H9 (cell line): ENCODE data around the gene ATAT1. TPM values are rescaled to one million over a fixed set of nuclear protein-coding genes. Genes with fewer than 3 reads are reported as not detected.

Source experiments
- DNase-seq: peaks from one replicate; pipeline ENCODE4 v3.0.0-alpha.2; 2017
- H2AFZ ChIP-seq: one replicate; pipeline ENCODE4 v1.6.1; 2013; ENCODE audit warnings: mild to moderate bottlenecking, low read length, control low read depth, moderate library complexity
- H2AK5ac ChIP-seq: 2 replicates; pipeline ENCODE4 v1.6.1; 2013; ENCODE audit warnings: low read length, control low read depth, mixed read lengths; ENCODE audit not compliant: insufficient read length
- H2BK120ac ChIP-seq: one replicate; pipeline ENCODE4 v1.6.1; 2013; ENCODE audit warnings: low read depth, mild to moderate bottlenecking, low read length, control low read depth, inconsistent platforms; ENCODE audit not compliant: poor library complexity, severe bottlenecking
- H2BK12ac ChIP-seq: 2 replicates; pipeline ENCODE4 v1.6.1; 2013; ENCODE audit warnings: low read length, control low read depth, mixed read lengths, low read depth; ENCODE audit not compliant: insufficient read length
- H2BK15ac ChIP-seq: 2 replicates; pipeline ENCODE4 v1.6.1; 2013; ENCODE audit warnings: low read depth, low read length, control low read depth
- H2BK20ac ChIP-seq: one replicate; pipeline ENCODE4 v1.6.1; 2013; ENCODE audit warnings: low read depth, mild to moderate bottlenecking, low read length, control low read depth, inconsistent platforms; ENCODE audit not compliant: poor library complexity, severe bottlenecking
- H2BK5ac ChIP-seq: 2 replicates; pipeline ENCODE4 v1.6.1; 2013; ENCODE audit warnings: low read length, control low read depth, mixed read lengths; ENCODE audit not compliant: insufficient read length
- H3K14ac ChIP-seq: 2 replicates; pipeline ENCODE4 v1.6.1; 2013; ENCODE audit warnings: low read length, control low read depth; ENCODE audit not compliant: insufficient read depth
- H3K18ac ChIP-seq: 2 replicates; pipeline ENCODE4 v1.6.1; 2013; ENCODE audit warnings: low read depth, mild to moderate bottlenecking, mixed read lengths, low read length, control low read depth; ENCODE audit not compliant: insufficient read length
- H3K23ac ChIP-seq: 2 replicates; pipeline ENCODE4 v1.6.1; 2013; ENCODE audit warnings: low read length, control low read depth, mixed read lengths, low read depth; ENCODE audit not compliant: insufficient read length
- H3K23me2 ChIP-seq: 2 replicates; pipeline ENCODE4 v1.6.1; 2013; ENCODE audit warnings: low read depth, mild to moderate bottlenecking, mixed read lengths, low read length, control low read depth; ENCODE audit not compliant: insufficient read length, poor library complexity, severe bottlenecking
- H3K27ac ChIP-seq: 2 replicates; pipeline ENCODE4 v1.5.1; 2013; ENCODE audit warnings: low read length, control low read depth, mixed read lengths, low read depth; ENCODE audit not compliant: insufficient read length
- H3K27me3 ChIP-seq: 2 replicates; pipeline ENCODE4 v1.6.1; 2013; ENCODE audit warnings: low read length, control low read depth, inconsistent platforms; ENCODE audit not compliant: insufficient read depth
- H3K4ac ChIP-seq: 2 replicates; pipeline ENCODE4 v1.6.1; 2013; ENCODE audit warnings: low read depth, mild to moderate bottlenecking, control low read depth, inconsistent platforms, low read length, moderate library complexity
- H3K4me1 ChIP-seq: 2 replicates; pipeline ENCODE4 v1.6.1; 2013; ENCODE audit warnings: low read length, control low read depth, inconsistent platforms; ENCODE audit not compliant: insufficient read depth
- H3K4me2 ChIP-seq: 2 replicates; pipeline ENCODE4 v1.6.1; 2013; ENCODE audit warnings: low read length, control low read depth, mixed read lengths; ENCODE audit not compliant: insufficient read length, insufficient read depth
- H3K56ac ChIP-seq: 2 replicates; pipeline ENCODE4 v1.6.1; 2013; ENCODE audit warnings: low read depth, mild to moderate bottlenecking, mixed read lengths, low read length, control low read depth; ENCODE audit not compliant: insufficient read length
- H3K79me1 ChIP-seq: 2 replicates; pipeline ENCODE4 v1.6.1; 2013; ENCODE audit warnings: low read depth, mild to moderate bottlenecking, moderate library complexity, low read length, control low read depth, inconsistent platforms; ENCODE audit not compliant: insufficient read depth, poor library complexity, severe bottlenecking
- H3K79me2 ChIP-seq: 2 replicates; pipeline ENCODE4 v1.6.1; 2013; ENCODE audit warnings: low read length, control low read depth, inconsistent platforms; ENCODE audit not compliant: insufficient read depth
- H3K9ac ChIP-seq: 2 replicates; pipeline ENCODE4 v1.6.1; 2013; ENCODE audit warnings: low read length, control low read depth, mixed read lengths; ENCODE audit not compliant: insufficient read length; ENCODE audit errors: extremely low read depth
- H3K9me3 ChIP-seq: one replicate; pipeline ENCODE4 v1.6.1; 2013; ENCODE audit warnings: low read depth, low read length, inconsistent platforms; ENCODE audit not compliant: control insufficient read depth
- H3T11ph ChIP-seq: one replicate; pipeline ENCODE4 v1.6.1; 2013; ENCODE audit warnings: mild to moderate bottlenecking, low read length, control low read depth, inconsistent platforms
- H4K20me1 ChIP-seq: one replicate; pipeline ENCODE4 v1.6.1; 2013; ENCODE audit not compliant: control insufficient read depth, insufficient read length, insufficient read depth
- H4K5ac ChIP-seq: 2 replicates; pipeline ENCODE4 v1.6.1; 2013; ENCODE audit warnings: low read depth, mild to moderate bottlenecking, mixed read lengths, low read length, control low read depth; ENCODE audit not compliant: insufficient read length
- H4K8ac ChIP-seq: replicated peaks from 2 replicates; pipeline ENCODE4 v1.6.1; 2013; ENCODE audit warnings: low read length, control low read depth, mixed read lengths, low read depth; ENCODE audit not compliant: insufficient read length
- H4K91ac ChIP-seq: 2 replicates; pipeline ENCODE4 v1.6.1; 2013; ENCODE audit warnings: low read depth, mild to moderate bottlenecking, moderate library complexity, mixed read lengths, low read length, control low read depth; ENCODE audit not compliant: insufficient read length
- H3K27ac Mint-ChIP-seq, 3 experiments: 2 replicates in 2 of 3; 3 replicates in 1 of 3; pipeline ENCODE4 v1.8.0; 2020 to 2021; ENCODE audit warnings: mixed read lengths in 3 of 3, mild to moderate bottlenecking in 1 of 3, moderate library complexity in 1 of 3
- H3K27me3 Mint-ChIP-seq: 2 replicates; pipeline ENCODE4 v1.8.0; 2021; ENCODE audit warnings: low read depth, mild to moderate bottlenecking, moderate library complexity, mixed read lengths
- H3K36me3 Mint-ChIP-seq, 3 experiments: 2 replicates in 2 of 3; 3 replicates in 1 of 3; pipeline ENCODE4 v1.8.0; 2020 to 2021; ENCODE audit warnings: low read depth in 3 of 3, mixed read lengths in 3 of 3; ENCODE audit not compliant: insufficient read depth in 1 of 3
- H3K4me1 Mint-ChIP-seq, 2 experiments: 2 replicates each; pipeline ENCODE4 v1.8.0; 2020; ENCODE audit warnings: mixed read lengths in 2 of 2
- H3K4me3 Mint-ChIP-seq, 2 experiments: 2 replicates in 1 of 2; 3 replicates in 1 of 2; pipeline ENCODE4 v1.8.0; 2020 to 2021; ENCODE audit warnings: mild to moderate bottlenecking in 2 of 2, mixed read lengths in 2 of 2, moderate library complexity in 1 of 2
- H3K9me3 Mint-ChIP-seq, 2 experiments: 2 replicates in 1 of 2; 3 replicates in 1 of 2; pipeline ENCODE4 v1.8.0; 2020; ENCODE audit warnings: mild to moderate bottlenecking in 2 of 2, mixed read lengths in 2 of 2, moderate library complexity in 1 of 2
- WGBS: extraction: QIAGEN DNeasy Blood & Tissue Kit; methylation state at CpG from one replicate; pipeline ENCODE4 v1.1.7; 2013; ENCODE audit warnings: missing lambda C conversion rate, low lambda C conversion rate, mixed read lengths; ENCODE audit not compliant: insufficient read length; ENCODE audit errors: extremely low coverage; 5-methylcytosine and 5-hydroxymethylcytosine counted together
- total RNA-seq: library from RNA; stranded (reverse); gene quantifications from 2 replicates; pipeline ENCODE4 v1.2.1, GENCODE V29; 2021
- TF ChIP-seq, protein P1 (sequence below): fragments of 200-600 bp; sonication (generic); conservative IDR thresholded peaks from 3 replicates; pipeline ENCODE4 v1.8.0; 2021; ENCODE audit warnings: antibody characterized with exemption, mild to moderate bottlenecking

ATAT1 gene
- total RNA-seq, 1 experiment from 2014 or later: 20.1 TPM

DNA sequence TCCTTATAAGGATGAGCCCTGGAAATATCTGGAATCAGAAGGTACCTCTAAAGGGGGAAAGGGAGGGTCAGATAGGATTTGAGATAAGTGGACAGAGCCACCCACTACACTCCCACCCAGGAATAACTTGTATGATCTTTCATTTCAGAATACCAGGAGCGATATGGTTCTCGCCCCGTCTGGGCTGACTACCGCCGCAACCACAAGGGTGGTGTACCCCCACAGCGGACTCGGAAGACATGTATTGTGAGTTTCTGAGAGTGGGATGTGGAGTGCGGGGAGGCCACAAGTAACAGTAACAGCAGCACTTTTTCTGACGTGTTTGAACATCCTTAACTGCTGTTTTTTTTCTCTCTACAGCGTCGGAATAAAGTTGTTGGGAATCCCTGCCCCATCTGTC is 7.1 kb upstream of the ATAT1 start:
- H3K4me3 Mint-ChIP-seq: peak overlapping the region; percentile 92 to 97; a peak in 3 of 5 replicates
- peaks cover 8 to 12% of the 10 kb centered on the region in 2 experiments; a peak in 3 of 5 replicates for H3K9me3 Mint-ChIP-seq
- H2BK15ac ChIP-seq: no peak overlapping the region
- no peak overlapping the region for H4K5ac ChIP-seq
- H3K9ac ChIP-seq: no peak overlapping the region
- peaks cover under 1% of the 10 kb centered on the region; the same call in 1 of the 2 replicates for H3K4me1 ChIP-seq
- no peak overlapping the region for H2BK20ac ChIP-seq
- peaks cover 19% of the 10 kb centered on the region for H3K23me2 ChIP-seq
- DNase-seq: no peak
- H4K8ac ChIP-seq: no peak overlapping the region
- no peak overlapping the region for H4K91ac ChIP-seq
- H3K4me1 Mint-ChIP-seq: peaks cover 11% of the 10 kb centered on the region in 2 experiments
- TF ChIP-seq, protein P1, sequence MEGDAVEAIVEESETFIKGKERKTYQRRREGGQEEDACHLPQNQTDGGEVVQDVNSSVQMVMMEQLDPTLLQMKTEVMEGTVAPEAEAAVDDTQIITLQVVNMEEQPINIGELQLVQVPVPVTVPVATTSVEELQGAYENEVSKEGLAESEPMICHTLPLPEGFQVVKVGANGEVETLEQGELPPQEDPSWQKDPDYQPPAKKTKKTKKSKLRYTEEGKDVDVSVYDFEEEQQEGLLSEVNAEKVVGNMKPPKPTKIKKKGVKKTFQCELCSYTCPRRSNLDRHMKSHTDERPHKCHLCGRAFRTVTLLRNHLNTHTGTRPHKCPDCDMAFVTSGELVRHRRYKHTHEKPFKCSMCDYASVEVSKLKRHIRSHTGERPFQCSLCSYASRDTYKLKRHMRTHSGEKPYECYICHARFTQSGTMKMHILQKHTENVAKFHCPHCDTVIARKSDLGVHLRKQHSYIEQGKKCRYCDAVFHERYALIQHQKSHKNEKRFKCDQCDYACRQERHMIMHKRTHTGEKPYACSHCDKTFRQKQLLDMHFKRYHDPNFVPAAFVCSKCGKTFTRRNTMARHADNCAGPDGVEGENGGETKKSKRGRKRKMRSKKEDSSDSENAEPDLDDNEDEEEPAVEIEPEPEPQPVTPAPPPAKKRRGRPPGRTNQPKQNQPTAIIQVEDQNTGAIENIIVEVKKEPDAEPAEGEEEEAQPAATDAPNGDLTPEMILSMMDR: no peak
- H2BK5ac ChIP-seq: no peak overlapping the region
- H3K14ac ChIP-seq: no peak overlapping the region
- no peak overlapping the region for H3K4me2 ChIP-seq
- H3K9me3 ChIP-seq: no peaks in the 10 kb centered on the region
- H3K79me1 ChIP-seq: peaks cover 4% of the 10 kb centered on the region
- H4K20me1 ChIP-seq: no peaks in the 10 kb centered on the region
- H3K79me2 ChIP-seq: peaks cover 2% of the 10 kb centered on the region; the same call in 1 of the 2 replicates
- H3K27me3 Mint-ChIP-seq: no peaks in the 10 kb centered on the region; the same call in 1 of the 2 replicates
- no peaks in the 10 kb centered on the region for H3K27me3 ChIP-seq
- H3K23ac ChIP-seq: no peak overlapping the region
- no peak overlapping the region for H2BK12ac ChIP-seq
- H3T11ph ChIP-seq: no peak overlapping the region
- H3K56ac ChIP-seq: no peak overlapping the region
- no peak overlapping the region for H2AK5ac ChIP-seq
- H3K4ac ChIP-seq: no peak overlapping the region
- no CpG with 5 or more reads among the region's 11 CpGs for WGBS
- H3K27ac Mint-ChIP-seq: no peak overlapping the region
- no peak overlapping the region for H3K27ac ChIP-seq
- H3K18ac ChIP-seq: no peak overlapping the region
- H2BK120ac ChIP-seq: no peak overlapping the region
- H2AFZ ChIP-seq: no peak overlapping the region
- H3K36me3 Mint-ChIP-seq: peaks cover 34 to 61% (median 50%) of the 10 kb centered on the region in 3 experiments
